GM19239 (cell line): ENCODE measurements around the gene SET.
A peak's percentile ranks its signal among the peaks of the same experiment; 100 is the strongest.
"Not testable (repeated sequence)": the region's sequence is repeated elsewhere in the genome, so short reads cannot be mapped to it uniquely, and the experiment has no call there.

Experiments used
- DNase-seq: peaks from one replicate; pipeline ENCODE4 v3.0.0; 2011; ENCODE audit warnings: low spot score; ENCODE audit not compliant: insufficient read length
- FAIRE-seq: peaks from 2 replicates; lab custom pipeline; 2011; peaks lifted over from hg19 to GRCh38; lab: Jason Lieb, UNC

The SET gene, protein sequence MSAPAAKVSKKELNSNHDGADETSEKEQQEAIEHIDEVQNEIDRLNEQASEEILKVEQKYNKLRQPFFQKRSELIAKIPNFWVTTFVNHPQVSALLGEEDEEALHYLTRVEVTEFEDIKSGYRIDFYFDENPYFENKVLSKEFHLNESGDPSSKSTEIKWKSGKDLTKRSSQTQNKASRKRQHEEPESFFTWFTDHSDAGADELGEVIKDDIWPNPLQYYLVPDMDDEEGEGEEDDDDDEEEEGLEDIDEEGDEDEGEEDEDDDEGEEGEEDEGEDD

DNA sequence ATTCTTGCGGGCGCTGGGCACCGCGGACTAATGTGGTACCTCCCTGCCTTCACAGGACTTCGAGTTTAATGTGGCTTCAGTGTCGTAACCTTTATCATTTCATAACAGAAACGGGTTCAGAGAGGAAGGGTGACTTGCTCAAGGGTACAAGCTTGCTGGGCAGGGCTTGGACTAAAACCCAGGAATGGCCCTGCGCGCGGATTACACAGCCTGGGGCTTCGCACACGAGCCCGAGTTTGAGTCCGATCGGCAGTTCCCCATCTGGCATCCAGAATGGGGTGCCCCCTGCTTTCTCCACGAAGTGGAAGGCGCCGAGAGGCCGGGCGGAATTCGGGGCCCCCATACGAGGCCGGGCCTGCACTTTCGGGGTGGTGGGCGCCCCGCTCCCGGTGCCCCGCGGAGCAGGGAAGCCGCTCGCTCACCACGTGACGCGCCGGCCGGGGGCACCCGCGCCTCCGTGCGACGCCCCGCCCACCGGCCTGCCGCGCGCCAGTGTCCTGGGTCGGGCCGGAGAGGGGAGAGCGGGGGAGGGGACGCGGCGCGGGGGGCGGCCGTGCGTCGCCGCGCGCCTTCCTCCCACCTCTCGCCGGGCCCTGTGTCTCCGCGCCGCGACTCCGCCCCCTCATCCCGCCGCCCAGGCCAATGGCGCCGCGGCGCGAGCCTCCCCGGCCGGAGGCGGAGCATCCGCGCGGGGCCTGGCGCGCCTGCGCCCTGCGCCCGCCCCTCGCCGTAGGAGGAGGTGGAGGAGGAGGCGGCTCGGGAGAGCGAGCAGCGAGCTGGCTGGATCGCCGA lies at the start of gene SET:
TSS of gene SET (plus strand) at position 722 of the 792 bp plus-strand sequence. CDS start 361 bp downstream, outside the sequence.
- peak; percentile 35 for FAIRE-seq
- peak; percentile 99 for DNase-seq

DNA sequence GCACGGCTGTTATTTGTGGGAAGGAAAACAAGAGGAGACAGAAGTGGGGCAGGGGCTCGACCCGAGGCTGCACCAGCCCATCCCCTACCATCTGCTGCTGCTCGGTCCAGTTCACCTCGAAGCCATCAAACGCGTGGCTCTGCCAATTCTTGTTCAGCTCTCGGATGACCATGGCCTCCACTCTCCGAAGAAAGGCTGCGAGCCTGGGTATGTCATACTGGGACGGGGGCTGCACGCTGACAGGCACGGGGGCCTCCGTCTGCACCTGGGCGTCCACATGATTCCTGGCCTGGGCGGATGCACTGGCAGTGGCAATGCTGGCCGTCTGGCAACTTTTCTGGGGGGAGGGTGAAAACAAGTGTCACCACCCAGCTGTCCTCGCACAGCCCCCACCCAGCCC lies 48.4 kb upstream of the SET start:
- DNase-seq (no peak), FAIRE-seq (no peak)

DNA sequence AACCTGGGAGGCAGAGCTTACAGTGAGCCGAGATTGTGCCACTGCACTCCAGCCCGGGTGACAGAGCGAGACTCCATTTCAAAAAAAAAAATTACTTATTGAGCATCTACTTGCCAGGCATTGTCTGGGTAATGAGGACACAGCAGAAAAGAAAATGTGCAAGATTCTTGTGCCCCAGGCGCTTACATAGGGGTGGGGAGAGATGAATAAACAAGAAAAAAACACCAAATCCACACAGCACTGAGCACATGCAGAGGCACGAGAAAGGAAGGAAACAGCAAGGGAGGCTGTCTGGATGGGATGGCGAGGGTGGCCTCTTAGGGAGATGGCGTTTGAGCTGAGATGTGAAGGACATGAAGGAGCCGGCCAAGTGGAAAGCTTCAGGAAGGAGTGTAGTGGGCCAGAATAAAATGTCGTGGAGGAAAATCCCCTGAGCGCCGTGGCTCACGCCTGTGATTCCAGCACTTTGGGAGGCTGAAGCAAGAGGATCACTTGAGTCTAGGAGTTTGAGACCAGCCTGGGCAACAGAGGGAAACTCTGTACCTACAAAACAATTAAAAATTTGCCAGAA lies 46.3 kb upstream of the SET start:
- DNase-seq (no peak), FAIRE-seq (no peak)

DNA sequence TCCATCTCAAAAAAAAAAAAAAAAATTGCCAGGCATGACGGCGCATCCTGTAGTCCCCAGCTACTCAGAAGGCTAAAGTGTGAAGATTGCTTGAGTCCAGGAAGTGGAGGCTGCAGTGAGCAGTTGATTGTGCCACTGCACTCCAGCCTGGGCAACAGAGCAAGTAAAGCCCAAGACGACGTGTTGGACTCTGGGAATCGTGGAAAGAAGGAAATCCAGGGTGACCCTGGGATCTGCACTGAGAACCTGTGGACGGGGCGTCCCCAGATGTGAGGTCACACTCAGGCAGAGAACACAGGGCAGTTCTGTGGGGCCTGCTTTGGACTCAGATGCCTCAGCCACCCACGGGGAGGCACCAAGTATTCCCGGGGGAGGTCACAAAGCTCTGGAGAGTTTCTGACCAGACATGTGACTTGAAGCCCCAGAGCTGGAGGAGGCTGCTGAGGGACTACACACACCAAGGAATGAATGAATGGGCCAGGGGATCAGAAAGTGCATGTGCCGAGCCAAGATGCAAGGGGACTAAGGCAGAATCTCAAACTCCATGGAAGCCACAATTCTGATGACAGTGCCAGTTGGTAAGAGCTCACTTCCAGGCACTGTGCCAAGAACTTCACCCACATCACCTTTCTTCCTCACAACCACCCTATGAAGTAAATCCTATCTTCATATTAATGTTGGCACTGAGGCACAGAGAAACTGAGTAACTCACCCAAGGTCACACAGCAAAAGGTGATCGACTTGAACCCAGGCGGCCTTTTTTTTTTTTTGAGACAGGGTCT lies 45.3 kb upstream of the SET start:
- peak; percentile 78 for FAIRE-seq

DNA sequence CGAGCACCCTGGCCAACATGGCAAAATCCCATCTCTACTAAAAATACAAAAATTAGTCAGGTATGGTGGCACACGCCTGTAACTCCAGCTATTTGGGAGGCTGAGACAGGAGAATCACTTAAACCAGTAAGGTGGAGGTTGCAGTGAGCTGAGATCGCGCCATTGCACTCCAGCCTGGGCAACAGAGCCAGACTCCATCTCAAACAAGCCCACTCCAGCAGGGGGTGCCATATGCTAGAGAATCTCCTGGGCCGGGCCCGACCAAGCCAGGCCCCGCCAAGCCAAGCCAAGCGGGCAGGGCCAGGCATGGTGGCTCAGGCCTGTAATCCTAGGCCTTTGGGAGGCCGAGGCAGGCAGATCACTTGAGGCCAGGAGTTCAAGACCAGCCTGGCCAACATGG lies 40.8 kb upstream of the SET start:
- not testable (repeated sequence) for FAIRE-seq, DNase-seq

More for the DNA sequence above, 45.3 kb upstream of the SET start:
- DNase-seq: peak; percentile 68

DNA sequence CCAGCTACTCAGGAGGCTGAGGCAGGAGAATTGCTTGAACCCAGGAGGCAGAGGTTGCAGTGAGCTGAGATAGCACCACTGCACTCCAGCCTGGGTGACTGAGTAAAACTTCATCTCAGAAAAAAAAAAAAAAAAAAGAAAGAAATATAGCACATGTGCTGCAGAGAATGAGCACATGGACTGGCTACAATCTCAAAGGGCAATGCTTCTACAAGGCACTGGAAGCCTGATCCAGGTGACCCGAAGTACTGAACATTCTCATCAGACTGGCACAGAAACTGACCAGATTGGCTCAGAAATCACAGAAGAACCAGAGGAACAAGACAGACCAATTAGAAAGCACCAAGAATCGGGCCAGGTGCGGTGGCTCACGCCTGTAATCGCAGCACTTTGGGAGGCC lies 37.2 kb upstream of the SET start:
- FAIRE-seq: no peak

DNA sequence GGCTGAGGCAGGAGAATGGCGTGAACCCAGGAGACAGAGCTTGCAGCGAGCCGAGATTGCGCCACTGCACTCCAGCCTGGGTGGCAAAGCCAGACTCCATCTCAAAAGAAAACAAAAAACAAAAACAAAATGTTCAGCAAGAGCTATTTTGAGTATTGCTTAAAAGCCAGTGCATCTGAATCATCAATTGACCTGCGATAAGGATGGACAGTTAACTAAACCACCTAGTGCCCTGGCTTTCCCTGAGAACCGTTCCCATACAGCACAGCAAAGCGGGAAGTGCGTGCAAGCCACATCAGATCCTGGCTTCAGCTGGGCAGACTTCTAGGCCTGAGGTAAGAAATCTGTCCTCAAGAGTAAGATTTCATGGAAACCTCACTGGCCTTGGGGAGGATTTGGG lies 35.1 kb upstream of the SET start:
- DNase-seq: no peak
- FAIRE-seq: no peak

More for the DNA sequence above, 37.2 kb upstream of the SET start:
- DNase-seq: no peak

DNA sequence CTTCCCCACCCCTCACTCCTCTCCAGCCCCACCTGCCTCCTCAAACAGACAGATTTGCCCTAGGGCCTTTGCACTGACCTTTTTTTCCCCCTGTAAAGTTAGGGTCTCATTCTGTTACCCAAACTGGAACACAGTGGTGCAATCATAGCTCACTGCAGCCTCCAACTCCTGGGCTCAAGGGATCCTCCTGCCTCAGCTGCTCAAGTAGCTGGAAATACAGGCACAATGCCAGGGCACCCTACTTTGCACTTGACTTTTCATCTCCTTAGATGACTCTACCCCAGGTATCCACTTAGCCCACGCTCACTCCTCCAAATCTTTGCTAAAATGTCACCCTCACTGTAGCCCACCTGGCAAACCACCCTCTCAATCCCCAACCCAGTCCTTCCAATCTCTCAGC lies 34.5 kb upstream of the SET start:
- FAIRE-seq (no peak), DNase-seq (no peak)

DNA sequence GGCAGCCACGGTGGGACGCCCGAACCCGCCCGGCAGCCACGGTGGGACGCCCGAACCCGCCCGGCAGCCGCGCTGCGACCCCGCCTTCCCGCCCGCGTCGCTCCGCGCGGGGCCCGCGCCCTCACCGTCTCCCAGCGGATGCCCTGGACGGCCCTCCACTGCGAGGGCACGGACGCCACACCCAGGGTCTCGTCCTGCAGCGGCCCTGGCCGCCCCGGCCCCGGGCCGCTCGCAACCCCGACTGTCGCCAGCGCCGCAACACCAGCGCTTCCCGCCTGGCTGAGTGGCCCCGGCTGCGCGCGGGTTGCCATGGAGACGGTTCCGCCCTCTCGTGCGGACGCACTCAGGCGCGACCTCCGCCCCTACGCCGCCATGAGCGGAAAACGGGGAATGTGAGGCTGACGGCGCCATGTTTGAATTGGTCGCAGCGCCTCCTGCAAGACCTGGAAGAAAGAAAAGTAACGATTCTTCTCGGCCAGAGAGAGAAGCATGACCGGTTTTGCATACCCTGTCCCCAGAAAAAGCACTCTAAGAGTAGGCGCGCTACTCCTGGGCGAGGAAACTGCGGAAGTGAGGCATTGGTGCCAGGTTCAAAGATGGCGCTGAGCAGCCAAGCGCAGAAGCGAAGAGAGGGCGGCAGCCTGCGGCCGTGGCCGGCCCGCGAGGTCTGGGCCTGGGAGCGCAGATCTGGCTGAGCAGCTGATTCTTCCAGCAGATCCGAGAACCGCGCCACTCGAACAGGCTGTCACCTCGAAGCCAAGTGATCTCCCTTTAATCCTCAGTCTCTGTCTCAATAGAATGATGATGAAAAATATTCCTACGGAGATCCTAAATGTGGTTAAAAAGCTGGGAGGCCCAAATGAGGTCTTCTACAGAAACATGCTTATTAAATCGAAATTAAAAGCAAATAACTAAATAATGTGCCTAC lies 32.3 kb upstream of the SET start, which contains the start of gene DYNC2I2:
TSS of gene DYNC2I2 (minus strand) at position 432 of the 928 bp plus-strand sequence. CDS start at position 311, 121 bp downstream.
- peak; percentile 79 for DNase-seq
- FAIRE-seq: peak; percentile 68

DNA sequence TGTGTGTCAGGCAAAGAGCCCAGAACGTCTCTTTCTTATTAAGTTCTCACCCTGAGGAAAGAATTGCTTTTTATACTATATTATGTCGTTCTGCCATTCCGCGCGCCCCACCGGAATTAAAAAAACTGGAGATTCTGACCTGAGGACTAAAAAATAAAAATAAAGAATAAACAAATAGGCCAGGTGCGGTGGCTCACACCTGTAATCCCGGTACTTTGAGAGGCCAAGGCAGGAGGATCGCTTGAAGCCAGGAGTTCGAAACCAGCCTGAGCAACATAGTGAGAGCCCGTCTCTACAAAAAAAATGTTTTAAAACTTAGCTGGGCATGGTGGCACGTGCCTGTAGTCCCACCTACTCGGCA lies 31.7 kb upstream of the SET start:
- no peak for FAIRE-seq
- no peak for DNase-seq

DNA sequence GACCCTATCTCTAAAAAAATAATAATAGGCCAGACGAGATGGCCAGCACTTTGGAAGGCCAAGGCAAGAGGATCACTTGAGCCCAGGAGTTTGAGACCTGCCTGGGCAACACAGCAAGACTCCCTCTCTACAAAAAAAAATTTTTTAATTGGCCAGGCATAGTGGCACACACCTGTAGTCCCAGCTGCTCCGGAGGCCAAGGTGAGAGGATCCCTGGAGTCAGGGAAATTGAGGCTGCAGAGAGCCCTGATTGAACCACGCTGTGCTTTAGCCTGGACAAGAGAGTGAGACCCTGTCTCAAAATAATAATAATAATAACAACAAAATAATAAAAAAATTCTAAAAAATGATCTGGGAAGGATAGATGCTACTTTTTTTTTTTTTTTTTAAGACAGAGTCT lies 31.2 kb upstream of the SET start:
- no peak for FAIRE-seq
- DNase-seq: no peak

DNA sequence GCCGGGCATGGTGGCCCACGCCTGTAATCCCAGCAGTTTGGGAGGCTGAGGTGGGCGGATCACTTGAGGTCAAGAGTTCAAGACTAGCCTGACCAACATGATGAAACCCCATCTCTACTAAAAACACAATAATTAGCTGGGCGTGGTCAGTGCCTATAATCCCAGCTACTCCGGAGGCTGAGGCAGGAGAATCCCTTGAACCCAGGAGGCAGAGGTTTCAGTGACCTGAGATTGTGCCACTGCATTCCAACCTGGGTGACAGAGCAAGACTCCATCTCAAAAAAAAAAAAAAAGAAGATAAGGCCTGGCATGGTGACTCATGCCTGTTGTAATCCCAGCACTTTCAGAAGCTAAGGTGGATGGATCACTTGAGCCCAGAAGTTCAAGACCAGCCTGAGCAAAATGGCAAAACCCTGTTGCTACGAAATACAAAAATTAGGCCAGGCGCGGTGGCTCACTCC lies 22.5 kb upstream of the SET start:
- not testable (repeated sequence) for FAIRE-seq, DNase-seq

DNA sequence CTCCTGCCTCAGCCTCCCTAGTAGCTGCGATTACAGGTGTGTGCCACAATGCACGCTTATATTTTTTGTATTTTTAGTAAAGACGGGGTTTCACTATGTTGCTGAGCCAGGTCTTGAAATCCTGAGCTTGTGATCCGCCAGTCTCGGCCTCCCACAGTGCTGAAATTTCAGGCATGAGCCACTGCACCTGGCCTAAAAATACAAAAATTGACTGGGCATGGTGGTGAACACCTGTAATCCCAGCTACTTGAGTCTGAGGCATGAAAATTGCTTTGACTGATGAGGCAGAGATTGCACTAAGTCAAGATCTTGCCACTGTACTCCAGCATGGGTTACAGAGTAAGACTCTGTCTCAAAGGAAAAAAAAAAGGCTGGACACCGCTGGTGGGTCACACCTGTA lies 19.2 kb upstream of the SET start:
- DNase-seq (no peak), FAIRE-seq (no peak)

DNA sequence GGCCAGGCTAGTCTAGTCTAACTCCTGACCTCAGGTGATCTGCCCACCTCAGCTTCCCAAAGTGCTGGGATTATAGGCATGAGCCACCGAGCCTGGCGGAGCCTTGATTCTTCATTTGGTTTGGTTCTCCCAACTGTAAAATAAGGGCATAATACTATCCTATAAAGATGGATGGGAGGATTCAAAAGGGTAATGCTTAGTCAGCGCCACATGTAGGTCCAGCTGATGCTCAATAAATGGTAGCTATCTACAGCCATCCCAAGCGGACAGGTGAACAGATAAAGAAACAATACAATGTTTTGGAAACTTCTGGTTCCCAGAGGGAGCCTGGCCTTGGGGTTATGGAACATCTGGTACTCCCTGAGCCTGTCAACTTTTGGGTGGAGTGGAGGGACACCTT lies 13.6 kb upstream of the SET start:
- DNase-seq (no peak), FAIRE-seq (no peak)

DNA sequence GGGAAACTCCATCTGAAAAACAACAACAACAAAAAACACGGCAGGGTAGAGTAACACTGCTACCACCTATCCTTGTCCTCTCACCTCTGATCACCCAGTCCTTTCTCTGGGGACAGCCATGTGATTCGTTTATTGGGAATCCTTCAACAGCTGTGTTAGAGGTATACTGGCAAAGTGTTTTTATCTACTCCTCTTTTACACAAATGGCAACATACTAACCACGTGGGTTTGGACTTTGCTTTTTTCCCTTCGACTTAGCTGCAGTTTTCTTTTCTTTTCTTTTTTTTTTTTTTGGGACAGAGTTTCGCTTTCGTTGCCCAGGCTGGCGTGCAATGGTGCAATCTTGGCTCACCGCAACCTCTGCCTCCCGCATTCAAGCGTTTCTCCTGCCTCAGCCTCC lies 11.2 kb upstream of the SET start:
- FAIRE-seq (no peak), DNase-seq (no peak)

DNA sequence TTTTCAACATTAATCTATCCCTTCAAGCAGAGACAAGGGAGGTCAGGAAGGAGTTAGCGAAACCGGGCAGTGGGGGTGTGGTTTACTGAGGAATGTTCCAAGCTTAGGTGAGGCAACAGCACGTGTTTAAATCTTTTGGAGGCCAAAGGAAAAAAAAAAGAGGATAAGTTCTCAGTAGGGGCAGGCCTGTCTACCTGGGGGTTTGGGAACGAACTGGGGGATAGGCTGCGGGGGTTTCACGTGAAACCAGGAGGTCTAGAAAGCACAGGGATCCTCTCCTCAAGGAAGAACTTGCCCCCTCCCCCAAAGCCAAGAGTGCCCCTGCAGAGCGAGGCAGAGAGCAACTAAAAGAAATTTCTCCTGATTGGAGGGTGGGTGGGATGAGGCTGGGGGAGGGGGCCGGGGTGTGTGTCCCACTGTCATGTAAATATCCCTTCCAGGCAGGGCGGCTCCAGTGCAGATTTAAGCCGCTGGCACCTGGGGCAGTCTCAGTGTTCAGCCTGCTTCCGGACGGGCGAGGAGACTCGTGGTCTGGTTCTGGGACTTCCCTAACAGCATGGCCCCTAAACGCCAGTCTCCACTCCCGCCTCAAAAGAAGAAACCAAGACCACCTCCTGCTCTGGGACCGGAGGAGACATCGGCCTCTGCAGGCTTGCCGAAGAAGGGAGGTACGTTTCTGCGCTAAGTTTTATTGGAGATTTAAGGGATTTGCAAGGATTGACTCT lies 5.5 kb upstream of the SET start:
- peak; percentile 72 for FAIRE-seq
- no peak for DNase-seq

DNA sequence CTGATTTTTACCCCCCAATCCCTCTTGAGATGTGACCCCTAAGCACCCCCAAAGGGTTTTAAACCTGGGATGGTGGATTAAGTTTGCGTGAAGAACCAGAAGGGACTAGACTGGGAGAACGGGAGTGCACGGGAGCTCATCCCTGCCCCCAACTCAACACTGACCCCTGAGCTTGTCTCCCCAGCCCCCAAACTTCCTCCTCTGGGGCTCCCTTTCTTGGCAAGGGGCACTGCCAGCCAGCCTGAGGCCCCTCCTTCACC lies 5.0 kb upstream of the SET start:
- FAIRE-seq (no peak), DNase-seq (no peak)

DNA sequence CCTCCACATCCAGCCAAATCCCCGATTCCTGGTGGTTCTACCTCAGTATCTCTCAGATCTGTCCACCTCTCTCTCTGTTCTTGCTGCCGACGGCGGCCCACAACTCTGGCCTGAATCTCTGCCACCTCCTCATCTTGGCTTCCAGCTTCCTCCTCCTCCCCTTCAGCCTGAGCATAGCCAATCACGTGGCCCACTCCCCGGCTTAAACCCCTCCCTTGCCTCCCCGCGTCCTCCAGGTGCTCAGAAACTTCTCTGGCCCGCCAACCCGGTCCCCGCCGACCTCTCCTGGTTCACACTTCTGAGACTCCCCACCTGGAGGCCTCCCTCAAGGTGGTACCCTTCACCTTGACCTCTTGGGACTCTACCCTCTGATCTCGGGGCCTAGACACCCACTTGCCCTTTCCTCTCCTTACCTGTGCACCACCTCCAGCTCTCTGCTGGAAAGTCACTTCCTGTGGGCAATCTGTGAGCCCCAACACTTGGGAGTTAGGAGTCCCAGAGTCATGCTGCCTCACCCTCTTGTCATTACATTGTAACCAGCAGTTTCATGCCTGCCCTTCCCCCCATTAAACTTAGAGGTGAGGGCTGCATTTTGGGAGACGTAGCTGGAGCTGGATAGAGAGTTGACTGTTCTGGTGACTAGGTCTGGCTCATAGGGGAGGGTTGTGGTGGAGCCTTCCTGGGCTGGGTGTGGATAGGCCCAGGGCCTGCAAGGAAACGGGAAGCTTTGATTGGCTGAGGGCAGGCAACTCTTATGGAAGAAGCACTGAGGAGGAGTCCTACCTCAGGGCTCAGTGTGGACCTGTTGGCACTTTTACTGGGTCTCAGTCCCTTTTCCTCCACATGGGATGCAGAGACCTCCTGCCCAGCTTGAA lies 4.5 kb upstream of the SET start:
- DNase-seq (no peak), FAIRE-seq (peak; percentile 94)
